ENCODE results near the gene BCL11B.

BCL11B gene

DNA sequence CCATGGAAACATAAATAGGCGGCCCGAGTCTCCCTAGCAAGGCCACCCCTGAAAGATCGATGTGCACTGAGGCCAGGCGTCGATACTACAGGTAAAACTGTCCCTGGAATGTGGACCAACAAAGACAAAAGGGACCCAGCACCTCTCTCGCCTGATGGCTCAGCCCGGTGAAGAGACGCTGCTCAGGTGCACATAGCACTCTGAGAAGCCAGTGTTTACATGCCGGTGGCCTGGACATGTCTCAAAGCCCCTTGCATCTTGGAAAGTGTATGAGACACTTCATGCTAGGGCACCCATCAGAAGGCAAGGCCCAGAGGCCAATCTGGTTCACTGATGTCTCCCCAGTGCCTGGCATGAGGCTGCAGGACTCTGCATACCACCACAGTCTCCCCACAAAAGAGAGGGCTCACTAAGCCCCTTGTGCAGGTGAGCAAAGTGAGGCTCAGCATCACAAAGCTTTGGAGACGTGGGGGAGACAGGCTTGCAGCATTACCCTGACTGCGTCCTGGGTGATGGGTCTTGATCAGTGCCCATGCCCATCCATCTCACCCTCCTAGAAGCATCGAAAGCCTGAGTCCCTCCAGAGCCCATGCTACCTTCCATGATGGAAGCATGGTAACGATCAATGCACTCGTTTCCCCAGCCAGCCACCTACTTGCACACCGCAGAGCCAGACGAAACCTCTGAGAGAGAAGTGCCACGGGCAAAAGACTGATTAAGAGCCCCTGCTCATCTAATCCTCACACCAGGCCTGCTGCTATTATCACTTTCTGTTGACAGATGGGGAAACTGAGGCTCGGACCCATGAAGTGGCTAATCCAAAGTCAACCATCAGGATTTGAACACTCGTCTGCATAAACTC lies 16.1 kb downstream of the BCL11B start:
- DNase-seq (ENCODE audit: low read depth, low spot score): no peak

DNA sequence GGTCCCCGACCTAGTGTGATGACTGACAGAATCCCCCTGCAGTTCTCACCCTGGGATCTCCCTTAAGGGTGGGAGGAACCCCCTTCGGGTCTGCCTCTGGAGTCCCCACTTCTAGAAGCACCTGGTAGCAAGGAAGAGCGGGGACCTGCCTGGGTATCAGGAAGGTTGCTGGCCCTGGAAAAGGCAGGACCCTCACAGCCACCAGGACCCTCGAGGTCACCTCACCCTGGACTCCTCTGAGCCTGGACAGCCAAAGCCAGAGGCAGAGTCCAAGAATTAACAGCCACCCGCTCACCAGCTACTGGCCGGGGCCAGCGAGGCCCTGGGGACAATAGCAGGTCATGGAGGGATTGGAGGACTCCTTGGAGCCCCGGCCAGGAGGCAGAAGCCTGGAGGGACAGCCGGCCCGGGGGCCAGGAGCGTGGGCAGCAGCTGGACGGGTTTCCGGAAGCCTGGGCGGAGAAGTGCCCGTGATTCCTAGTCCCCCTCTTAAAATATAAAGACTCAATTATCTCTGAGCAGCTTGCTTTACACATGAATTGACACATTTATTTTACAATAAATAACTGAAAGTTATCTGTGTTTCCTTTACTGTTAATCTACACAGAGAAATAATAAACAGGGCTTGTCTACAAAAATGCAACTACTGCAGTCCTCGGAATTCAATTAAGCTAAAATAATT lies 17.5 kb downstream of the BCL11B start:
- DNase-seq (ENCODE audit: low read depth, low spot score): no peak

DNA sequence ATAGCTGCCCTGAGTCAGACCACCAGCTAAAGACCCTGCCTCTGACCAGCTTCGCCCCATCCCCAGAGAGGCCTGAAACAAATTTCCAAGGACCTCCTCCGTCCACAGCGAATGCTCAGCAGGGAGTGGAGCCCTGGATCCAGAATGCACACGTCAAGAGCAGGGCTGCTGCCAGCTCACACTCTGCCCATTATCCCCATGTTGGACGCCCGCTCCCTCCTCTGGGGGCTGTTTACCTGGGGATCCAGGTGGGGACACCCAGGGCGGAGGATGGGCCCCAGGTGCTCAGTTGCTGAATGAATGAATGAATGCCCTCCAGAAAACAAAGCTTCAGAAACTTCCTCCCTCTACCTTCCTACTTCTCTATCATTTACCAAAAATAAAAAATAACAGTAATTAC lies 18.1 kb downstream of the BCL11B start:
- DNase-seq (ENCODE audit: low read depth, low spot score): no peak

DNA sequence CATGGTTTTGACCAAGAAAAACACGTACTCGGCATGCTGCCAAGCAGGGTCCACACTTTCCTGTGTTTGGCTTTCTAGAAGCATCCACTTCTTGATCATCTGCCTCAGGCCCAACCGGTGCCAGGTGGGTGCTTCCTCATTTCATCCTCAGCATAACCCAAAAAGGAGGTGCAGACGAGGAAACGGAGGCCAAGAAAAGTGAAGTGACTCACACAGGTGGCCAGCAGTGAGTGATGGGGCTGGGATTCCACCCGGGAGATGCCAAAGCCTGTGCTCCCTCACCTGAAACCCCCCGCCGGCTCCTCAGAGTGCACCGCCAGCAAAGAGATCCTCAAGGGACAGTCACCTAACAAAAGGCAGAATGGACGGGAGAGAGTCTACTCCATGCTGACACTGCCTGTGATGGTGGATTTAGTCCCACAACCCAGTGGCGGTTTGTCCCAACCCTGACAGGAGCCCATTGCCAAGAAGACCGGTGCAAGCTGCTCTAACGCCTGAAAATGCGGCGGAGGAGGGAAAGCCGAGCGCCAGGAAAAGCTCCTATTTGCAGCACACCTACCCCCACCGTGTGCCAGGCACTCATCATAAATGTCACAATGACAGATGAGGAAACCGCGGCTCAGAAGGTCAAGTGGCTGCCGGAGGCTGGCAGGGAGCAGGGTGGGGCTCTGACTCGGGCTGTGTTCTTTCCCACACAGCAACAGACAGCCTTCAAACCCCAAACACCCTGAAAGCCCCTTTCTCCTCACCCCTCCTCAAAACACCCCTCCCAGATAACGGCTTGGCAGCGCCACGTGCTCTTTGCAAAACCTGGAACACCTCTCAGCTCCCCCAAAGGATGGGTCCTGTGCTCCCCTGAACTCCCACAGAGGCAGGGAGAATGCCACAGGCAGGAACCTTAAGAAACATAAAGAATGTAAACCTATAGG lies 18.8 kb downstream of the BCL11B start:
- no peak for DNase-seq (ENCODE audit: low read depth, low spot score)

DNA sequence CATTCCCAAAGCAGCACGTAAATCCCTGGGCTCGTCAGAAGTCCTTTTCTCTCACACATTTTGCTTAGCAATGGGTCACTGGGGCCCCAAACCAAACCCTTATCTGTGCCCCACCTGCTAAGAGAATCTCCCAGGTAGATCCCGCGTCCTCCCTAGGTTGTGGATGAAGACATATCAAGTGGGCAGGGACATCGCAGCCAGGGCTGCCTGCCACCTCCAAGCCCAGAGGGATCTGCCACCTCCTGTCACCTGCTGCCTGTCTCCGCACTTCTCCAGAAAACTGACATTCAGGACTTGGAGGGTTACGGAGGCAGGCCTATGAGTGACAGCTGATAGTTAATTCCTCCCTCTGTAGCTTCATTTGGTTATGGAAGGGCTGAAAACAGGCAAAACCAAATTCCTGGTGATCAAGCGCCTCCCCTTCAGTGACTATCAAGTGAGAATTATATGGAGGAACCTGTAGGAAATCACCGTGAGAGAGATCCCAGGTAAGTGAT lies 19.5 kb downstream of the BCL11B start:
- no peak for DNase-seq (ENCODE audit: low read depth, low spot score)

DNA sequence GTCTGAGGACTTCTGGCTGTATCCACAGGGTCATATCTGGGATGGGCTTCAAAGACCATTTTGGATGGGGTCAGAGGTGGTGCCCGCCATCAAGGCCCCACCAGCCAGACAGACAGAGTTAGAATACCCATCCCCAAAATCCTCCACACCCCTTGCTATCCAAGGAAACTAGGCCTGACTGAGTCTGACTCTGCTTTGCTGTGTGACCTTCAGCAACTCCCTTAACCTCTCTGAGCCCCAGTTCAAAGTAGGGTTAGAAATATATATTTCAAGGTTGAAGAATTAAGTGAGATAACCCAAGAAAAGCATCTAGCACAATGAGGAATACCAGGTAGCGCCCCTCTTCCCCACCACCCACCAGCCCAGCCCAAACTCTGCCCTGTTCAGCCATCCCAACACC lies 20.3 kb downstream of the BCL11B start:
- no peak for DNase-seq (ENCODE audit: low read depth, low spot score)

DNA sequence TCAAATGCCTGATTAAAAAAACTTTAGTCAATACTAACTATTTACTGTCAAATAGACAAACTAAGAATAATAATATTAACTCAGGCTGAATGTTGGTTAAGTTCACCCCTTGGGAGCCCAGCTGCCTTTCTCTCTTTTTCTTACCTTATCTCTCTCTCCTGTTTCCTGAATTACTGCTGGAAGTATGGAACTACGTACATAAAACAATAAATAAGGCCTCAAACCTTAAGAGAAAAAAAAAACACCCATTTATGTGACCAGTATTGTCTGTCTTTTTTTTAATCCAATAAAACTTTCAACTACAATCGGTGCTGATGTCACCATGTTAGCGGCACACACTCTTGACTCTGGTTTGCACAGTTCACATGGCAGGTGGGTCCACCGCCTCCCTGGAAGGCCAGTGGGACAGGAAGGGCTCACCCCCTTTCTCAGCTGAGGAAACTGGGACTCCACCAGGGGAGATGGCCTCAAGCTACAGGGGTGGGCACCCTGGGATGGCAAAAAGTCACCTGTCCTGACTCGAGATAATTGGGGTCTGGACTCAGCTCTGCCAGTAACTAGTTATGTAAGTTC lies 21.3 kb downstream of the BCL11B start:
- no peak for DNase-seq (ENCODE audit: low read depth, low spot score)

DNA sequence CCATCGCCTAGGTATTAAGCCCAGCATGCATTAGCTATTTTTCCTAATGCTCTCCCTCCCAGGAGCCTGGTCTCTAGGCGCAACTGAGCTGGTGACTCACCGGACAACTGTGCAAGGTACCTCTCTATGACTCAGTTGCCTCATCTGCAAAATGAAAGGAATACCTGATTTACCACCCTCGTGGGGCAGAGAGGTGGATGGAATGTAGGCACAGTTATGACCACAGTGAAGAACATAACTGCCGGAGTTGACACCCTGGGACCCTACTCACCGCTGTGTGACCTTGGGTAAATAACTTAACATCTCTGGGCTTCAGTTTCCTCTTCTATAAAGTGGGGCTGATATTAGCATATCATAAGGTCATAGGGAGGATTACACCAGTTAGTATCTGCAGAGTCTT lies 22.6 kb downstream of the BCL11B start:
- DNase-seq (ENCODE audit: low read depth, low spot score): no peak

DNA sequence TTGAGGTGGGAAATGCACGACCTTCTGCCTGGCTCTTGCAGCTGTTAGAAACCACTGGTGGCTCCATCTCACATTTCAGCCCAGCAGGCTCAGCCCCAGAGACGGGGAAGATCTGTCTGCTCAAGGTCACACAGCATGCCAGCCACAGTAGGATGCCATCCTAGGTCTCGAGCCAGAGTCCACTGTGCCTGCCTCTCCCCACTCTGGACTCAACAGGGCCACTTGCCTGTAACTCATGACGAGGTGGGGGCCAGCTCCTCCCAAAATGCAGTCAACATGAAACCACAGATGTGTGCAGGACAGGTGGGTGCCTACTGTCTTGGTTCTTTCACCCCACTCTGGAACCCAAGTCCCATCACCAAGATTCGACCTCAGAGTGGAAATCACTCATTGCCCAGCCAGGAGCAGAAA lies 23.2 kb downstream of the BCL11B start:
- no peak for DNase-seq (ENCODE audit: low read depth, low spot score)

DNA sequence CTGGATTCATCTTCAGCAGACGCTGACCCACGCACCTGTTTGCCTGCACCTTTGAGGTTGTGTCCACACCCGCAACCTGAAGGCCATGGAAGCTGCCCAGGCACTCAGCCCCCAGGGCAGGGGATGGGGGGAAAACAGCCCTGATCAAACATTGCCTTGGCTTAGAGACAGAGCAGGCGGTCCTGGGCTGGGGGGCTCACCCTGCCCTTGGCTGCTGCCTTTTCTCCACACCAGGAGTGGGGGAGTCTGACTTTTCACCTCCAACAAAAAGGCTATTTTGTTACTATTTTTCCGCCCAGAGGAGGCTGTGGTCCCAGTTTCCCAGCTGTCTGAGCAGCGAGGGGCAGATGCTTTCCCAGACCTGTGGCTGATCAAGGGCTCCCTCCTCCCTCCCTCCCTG lies 24.2 kb downstream of the BCL11B start:
- DNase-seq (ENCODE audit: low read depth, low spot score): no peak

DNA sequence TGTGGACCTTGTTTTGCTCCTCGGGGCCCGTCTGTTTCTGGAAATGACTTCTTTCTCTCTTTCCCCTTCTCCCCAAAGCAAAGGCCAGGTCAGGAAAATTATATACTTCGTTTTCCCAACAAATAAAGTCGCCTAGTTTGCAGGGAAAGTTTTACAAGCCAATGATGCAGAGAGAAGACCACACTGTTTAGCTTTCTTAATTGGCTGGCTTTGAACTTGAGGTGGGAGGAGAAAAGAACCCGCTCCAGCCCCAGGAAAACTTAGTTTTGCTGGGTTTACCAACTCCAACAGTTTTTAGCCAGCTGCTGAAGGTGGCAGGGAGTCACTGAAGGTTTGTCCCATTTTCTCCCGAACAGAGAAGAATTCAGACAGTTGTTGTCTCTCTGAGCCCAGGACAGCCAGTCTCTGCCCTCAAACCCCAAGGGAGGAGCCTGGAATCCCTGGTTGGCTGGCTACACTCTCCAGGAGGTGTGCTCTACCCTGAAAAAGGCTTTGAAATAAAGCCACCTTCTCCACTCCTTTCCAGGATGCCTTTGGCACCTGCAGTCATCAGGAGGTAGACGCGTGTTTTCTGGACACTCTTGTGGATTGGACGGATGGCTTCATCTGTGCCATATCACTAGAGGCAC lies 24.8 kb downstream of the BCL11B start:
- no peak for DNase-seq (ENCODE audit: low read depth, low spot score)

DNA sequence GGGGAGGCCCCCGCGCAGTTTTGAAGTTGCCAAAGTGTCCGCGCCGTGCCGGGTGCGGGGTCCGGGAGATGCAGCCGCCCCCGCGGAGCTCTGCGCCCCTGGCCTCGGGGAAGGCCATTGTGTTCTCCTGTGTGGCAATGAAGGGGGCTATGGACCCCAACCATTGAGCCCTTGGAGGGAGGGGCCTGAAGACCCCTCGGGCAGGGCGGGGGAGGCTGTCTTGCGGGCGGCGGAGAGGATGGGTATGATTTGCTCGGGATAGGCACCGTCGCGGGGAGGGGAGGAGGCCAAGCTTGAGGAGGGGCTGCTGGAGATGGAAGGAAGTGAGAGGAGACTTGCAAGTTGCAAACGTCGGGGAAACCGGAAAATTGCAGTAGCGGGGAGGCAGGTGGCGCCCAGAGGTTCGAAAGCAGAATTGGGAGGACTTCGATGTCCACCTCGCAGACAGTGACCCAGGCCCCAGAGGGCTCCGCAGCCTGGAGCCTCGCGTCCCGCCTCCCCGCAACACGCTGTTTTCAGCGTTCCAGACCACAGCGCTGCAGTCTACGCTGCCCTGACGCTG lies 25.4 kb downstream of the BCL11B start:
- no peak for DNase-seq (ENCODE audit: low read depth, low spot score)

DNA sequence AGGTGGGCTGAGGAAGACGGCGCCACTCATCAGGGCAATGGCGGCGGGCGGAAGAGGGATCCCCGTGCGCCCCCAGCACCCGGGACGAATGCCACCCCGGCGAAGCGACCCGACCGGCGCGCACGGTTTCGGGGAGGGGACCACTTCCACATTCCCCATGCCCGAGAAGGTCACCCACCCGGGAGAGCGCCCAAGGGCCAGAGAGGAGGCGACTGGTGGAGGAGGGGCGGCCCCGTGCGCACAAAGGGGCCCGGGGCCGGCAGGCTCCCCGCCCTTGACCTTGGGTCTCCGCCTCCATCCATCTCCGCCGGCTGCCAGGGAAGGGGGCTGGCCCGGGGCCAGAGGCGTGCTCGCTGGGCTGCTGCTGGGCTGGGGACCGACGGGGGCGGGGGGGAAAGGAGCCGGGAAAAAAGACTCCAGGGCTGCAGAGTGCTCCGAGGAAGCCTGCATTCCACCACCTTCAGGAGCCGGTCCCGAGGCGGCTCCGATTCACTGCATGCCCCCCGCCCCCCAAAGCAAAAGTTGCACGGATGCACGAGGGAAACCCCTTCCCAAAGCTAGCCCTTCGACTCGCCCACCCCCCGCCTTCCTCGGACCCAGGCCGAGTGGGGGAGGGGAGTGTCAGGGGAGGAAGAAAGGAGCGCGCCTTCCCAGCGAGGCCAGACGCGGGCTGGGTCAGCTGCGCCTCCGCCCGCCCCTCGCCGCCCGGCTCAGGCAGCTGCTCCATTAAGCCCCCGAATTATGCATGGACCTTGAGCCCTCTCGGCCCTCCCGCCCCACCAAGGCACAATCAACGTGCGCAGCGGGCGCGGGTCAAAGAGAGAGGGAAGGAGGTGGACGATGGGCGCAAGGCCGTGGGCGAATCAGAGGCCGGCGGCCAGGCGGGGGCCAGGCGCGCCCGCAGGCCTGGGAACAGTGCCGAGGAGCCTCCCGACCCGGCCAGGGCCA lies 26.2 kb downstream of the BCL11B start:
- DNase-seq (ENCODE audit: low read depth, low spot score): no peak

DNA sequence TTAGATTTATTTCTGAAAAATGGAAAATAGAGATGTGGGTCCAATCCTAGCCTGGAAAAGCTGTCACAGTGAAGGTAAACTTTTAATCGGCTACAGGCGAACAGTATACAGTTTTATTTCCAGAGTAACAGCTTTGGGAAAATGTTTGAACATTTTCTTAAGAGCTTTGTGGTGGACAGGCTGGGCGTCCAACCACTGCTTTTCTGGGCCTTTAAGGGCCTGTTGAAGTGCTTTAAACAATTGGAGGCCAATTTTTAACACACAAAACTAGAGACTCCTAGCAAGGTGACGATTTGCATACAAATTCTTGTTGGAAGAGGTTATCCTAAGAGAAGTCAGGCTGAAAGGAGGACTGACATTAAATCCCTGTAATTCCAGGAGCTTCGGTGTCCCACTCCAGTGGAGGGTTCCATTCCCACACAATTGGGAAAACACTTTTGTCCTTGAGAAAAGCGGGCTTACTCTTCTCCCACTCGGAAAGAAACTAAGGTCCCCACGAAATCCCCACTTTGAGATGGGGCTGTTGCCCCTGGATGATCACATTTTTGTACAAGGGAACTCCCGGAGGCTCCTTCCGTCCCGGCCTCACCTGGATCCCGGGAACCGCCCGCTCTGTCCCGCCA lies 26.9 kb downstream of the BCL11B start:
- no peak for DNase-seq (ENCODE audit: low read depth, low spot score)

DNA sequence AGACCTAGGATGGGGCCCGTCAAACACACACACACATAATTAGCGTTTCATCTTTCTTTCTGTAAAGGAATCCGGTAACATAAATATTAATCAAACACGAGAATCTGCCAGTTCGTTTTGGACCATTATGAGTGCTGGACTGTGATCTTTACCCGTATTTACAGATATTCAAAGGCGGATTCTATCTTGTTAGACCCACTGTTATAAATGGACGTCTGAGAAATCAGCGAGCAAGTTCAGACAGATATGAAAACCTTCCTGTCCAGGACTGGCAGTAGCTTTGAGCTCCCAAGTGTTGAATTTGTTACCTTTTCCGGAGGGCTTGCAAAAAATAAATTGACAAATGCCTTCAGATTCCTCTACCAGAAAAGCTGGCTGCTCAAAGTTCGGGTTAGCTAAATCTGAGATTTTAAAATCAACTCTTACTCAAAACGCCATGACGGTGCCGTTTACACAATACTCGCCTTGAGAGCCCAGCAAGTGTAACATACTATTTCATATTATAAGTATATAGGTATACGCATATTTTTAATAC lies 27.6 kb downstream of the BCL11B start:
- no peak for DNase-seq (ENCODE audit: low read depth, low spot score)

DNA sequence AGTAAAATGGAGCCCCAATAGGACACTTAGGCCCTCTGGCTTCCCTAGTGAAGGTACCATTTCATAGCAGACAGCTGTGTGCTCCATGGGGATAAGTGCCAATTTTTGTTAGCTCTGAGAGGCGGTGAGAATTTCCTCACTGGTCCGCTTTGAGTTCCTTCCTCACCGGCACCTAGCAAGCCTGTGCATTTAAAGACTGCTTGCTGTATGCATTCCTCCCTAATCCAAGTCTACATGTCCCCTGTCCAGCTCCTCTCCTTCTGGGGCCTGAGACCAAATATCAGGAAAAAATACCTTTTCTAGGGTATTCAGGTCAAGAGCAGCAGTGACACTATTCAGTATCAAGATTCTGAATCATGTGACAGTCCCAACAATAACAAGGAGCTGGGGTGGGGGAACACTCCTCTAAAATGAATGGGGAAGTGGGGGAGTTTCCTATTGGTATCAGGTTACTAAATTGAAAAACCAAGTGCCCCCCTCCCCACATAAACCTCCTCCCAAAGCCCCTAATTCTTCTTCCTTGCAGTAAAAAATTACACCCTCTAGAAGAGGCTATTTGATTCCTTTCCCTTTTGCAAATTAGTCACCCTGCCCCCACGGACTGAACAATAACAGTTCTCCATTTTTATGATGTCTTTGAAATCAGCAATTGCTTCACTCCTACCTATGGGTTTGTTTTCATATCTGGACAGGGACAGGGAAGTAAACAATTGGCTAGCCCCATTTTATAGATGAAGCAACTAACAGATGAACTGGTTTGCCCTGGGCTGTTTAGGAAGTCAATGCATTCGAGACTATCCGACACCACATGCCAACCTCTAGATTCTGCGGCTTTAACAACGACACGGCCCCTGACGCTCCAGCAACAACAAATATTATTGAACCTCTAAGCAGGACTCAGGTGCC lies 28.9 kb downstream of the BCL11B start:
- DNase-seq (ENCODE audit: low read depth, low spot score): no peak

DNA sequence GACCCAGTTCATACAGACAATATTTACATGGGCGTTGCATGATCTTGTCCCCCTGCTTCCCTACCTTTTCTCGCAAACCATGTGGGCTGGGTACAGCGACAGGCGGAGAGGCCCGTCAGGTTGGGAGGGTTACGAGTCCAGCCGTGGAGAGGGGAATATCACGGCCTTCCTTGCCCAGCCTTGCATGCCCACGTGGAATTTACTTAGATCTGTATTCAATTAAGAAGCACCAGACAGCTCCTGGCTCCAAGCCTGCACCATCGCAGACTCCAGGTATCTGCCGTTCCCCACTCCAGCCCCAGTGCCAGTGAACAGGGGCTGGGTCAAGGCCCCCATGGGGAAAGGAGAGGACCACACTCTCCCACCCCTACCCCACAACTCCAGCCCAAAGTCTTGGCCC lies 29.8 kb downstream of the BCL11B start:
- DNase-seq (ENCODE audit: low read depth, low spot score): no peak

Measured in activated naive CD8-positive, alpha-beta T cell treated with anti-CD3 and anti-CD28 coated beads, Interleukin-2, amount 50 U/mL, for 16 hours (primary cell).